ENCODE results near the gene ST7. TPM values are rescaled to one million over a fixed set of nuclear protein-coding genes. Genes with fewer than 3 reads are reported as not detected.

ST7 gene
- total RNA-seq, 3 donors from 2014 or later (not counting 1 experiment from before 2014, with no cell fraction given), result 9.8 to 15.7 (median 12.9) TPM

DNA sequence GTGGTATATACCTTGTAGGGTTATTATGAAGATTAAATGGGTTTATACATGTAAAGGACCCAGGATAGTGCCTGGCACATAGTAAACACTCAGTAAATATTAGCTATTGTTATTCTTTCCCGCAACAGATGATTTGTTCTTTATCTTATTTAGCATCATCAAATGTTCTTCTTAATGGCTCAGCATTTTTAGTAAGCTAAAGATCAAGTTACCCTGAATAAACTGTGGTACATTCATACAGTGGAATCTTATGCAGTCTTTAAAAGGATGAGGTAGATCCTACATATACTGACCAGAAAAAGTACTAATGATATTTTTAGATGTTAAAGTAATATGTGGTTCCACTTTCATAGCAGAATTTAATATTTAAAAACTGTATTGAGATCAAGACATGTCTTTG, 65.4 kb downstream of the ST7 start:
- intact Hi-C loops (cut with micrococcal nuclease), result no loop called here
- DNase-seq (no peak), ATAC-seq (no peak)
- H3K4me3 Mint-ChIP-seq, result no peak overlapping the region
- no peak overlapping the region for H3K27ac Mint-ChIP-seq
- H3K27me3 Mint-ChIP-seq (ENCODE audit: low read depth in 2 of 2), result no peaks in the 10 kb centered on the region
- no peaks in the 10 kb centered on the region for H3K4me1 ChIP-seq (ENCODE audit: control insufficient read depth, insufficient read depth, low read length)
- no peaks in the 10 kb centered on the region for H3K27me3 ChIP-seq (ENCODE audit: control insufficient read depth, insufficient read depth, low read length)
- no peaks in the 10 kb centered on the region for H3K9me3 ChIP-seq (ENCODE audit: control insufficient read depth, insufficient read depth, low read length)
- H3K4me1 Mint-ChIP-seq, result peaks cover 19% of the 10 kb centered on the region in 2 donors
- H3K9me3 Mint-ChIP-seq, result no peaks in the 10 kb centered on the region
- 100% methylated on average over 1 of the region's 1 CpG for WGBS (ENCODE audit: insufficient coverage)
- no peak overlapping the region for H3K27ac ChIP-seq (ENCODE audit: low read length)
- TF ChIP-seq, protein P1, sequence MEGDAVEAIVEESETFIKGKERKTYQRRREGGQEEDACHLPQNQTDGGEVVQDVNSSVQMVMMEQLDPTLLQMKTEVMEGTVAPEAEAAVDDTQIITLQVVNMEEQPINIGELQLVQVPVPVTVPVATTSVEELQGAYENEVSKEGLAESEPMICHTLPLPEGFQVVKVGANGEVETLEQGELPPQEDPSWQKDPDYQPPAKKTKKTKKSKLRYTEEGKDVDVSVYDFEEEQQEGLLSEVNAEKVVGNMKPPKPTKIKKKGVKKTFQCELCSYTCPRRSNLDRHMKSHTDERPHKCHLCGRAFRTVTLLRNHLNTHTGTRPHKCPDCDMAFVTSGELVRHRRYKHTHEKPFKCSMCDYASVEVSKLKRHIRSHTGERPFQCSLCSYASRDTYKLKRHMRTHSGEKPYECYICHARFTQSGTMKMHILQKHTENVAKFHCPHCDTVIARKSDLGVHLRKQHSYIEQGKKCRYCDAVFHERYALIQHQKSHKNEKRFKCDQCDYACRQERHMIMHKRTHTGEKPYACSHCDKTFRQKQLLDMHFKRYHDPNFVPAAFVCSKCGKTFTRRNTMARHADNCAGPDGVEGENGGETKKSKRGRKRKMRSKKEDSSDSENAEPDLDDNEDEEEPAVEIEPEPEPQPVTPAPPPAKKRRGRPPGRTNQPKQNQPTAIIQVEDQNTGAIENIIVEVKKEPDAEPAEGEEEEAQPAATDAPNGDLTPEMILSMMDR (IDR thresholded peaks at IDR 0.05), result no peak
- no peaks in the 10 kb centered on the region for H3K36me3 Mint-ChIP-seq
- H3K4me3 ChIP-seq (ENCODE audit: low read length), result no peak overlapping the region
- H3K36me3 ChIP-seq (ENCODE audit: control insufficient read depth, insufficient read depth, low read length), result no peaks in the 10 kb centered on the region

DNA sequence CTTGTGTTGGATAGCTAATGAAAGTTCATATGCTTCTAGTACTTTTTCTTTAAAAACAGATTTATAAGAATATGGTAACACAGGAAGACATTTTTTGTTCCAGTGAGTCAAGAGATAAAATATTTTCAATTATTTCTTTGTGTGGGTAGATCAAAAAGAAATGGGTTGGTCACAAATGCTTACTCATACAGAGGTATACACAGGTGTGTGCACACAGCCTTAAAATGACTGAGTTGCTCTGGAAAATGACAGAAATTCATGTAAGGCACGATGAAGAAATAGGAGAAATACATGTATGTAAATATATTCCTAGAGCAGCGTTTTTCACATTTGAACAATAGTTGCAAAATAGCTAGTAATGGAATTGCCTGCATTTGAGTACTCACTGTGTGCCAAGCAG, 66.0 kb downstream of the ST7 start:
- H3K4me3 Mint-ChIP-seq, result no peak overlapping the region
- Histone ChIP-seq H3K4me3 (ENCODE audit: low read length) (no peak overlapping the region), H3K27me3 (ENCODE audit: control insufficient read depth, insufficient read depth, low read length) (no peaks in the 10 kb centered on the region), H3K9me3 (ENCODE audit: control insufficient read depth, insufficient read depth, low read length) (no peaks in the 10 kb centered on the region), H3K36me3 (ENCODE audit: control insufficient read depth, insufficient read depth, low read length) (no peaks in the 10 kb centered on the region), H3K27ac (ENCODE audit: low read length) (no peak overlapping the region), H3K4me1 (ENCODE audit: control insufficient read depth, insufficient read depth, low read length) (no peaks in the 10 kb centered on the region)
- no peak for DNase-seq
- no peaks in the 10 kb centered on the region for H3K36me3 Mint-ChIP-seq
- TF ChIP-seq, protein P1 (IDR thresholded peaks at IDR 0.05), result no peak
- intact Hi-C loops (cut with micrococcal nuclease), result no loop called here
- no peaks in the 10 kb centered on the region for H3K27me3 Mint-ChIP-seq (ENCODE audit: low read depth in 2 of 2)
- 91% methylated on average over 2 of the region's 2 CpGs for WGBS (ENCODE audit: insufficient coverage)
- H3K27ac Mint-ChIP-seq, result no peak overlapping the region
- H3K4me1 Mint-ChIP-seq, result peaks cover 19% of the 10 kb centered on the region in 2 donors
- no peaks in the 10 kb centered on the region for H3K9me3 Mint-ChIP-seq
- ATAC-seq, result no peak

DNA sequence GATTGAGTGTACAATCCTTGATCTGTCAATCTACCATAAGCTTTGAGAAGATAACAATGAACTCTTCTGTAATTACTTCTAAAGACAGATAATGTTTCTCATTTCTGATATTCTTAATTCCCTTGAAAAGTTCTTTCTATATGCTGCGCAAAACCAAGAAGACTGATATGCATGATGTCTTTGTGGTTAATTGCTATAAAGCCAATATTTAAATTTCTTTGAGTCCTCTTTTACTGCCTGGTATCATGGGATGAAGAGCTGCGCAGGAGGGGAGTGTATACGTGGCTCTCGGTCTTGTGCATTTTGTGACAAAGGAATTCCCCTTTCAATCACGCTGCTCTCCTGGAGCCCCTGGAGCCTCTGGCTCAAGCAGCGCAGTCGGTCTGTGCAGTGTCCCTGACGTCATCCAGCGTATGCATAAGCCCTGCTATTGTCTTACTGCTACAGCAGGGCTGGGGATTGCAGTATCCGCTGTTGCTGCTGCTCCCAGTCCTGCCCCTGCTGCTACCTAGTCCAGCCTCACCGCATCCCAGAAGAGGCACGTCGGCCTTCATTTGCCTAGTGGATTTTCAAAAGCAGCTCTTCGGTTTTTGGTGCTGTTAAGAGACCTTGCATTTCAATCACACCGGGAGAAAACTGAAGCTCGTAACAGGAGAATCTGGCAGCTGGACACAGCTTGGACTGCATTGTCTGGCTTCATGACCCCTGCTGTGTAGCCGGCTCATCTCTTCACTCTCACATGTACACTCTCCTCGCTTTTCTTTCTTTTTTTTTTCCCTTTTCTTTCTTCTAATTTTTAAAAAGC, 66.7 kb downstream of the ST7 start:
- Mint-ChIP-seq H3K27ac (no peak overlapping the region), H3K9me3 (no peaks in the 10 kb centered on the region), H3K27me3 (ENCODE audit: low read depth in 2 of 2) (no peaks in the 10 kb centered on the region), H3K4me3 (no peak overlapping the region), H3K4me1 (peaks cover 19% of the 10 kb centered on the region in 2 donors), H3K36me3 (no peaks in the 10 kb centered on the region)
- no peak overlapping the region for H3K27ac ChIP-seq (ENCODE audit: low read length)
- no peaks in the 10 kb centered on the region for H3K9me3 ChIP-seq (ENCODE audit: control insufficient read depth, insufficient read depth, low read length)
- H3K4me1 ChIP-seq (ENCODE audit: control insufficient read depth, insufficient read depth, low read length), result no peaks in the 10 kb centered on the region
- no peaks in the 10 kb centered on the region for H3K36me3 ChIP-seq (ENCODE audit: control insufficient read depth, insufficient read depth, low read length)
- TF ChIP-seq, protein P1 (IDR thresholded peaks at IDR 0.05), result no peak
- intact Hi-C loops (cut with micrococcal nuclease), result no loop called here
- DNase-seq (no peak), ATAC-seq (no peak)
- WGBS (ENCODE audit: insufficient coverage), result 94% methylated on average over 18 of the region's 18 CpGs
- H3K4me3 ChIP-seq (ENCODE audit: low read length), result no peak overlapping the region
- no peaks in the 10 kb centered on the region for H3K27me3 ChIP-seq (ENCODE audit: control insufficient read depth, insufficient read depth, low read length)

DNA sequence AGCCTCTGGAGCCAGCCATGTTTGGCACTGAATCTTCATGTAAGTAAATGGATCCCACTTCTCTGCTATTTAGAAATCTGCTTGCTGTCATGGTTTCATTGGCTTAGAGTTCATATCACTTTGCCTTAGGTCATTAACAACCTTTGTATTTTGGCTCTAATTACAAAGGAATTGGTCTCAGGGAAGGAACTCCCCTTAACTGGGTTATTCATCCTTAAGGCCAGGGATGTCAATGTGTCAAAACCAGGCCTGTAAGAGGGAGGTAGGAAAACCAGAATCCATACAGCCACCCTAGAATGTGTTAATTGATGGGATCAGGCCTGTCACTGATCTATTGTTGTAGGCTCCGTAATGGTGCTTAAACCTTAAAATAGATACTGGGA, 67.3 kb downstream of the ST7 start:
- Histone ChIP-seq H3K9me3 (ENCODE audit: control insufficient read depth, insufficient read depth, low read length) (no peaks in the 10 kb centered on the region), H3K27me3 (ENCODE audit: control insufficient read depth, insufficient read depth, low read length) (no peaks in the 10 kb centered on the region), H3K4me1 (ENCODE audit: control insufficient read depth, insufficient read depth, low read length) (no peaks in the 10 kb centered on the region), H3K4me3 (ENCODE audit: low read length) (no peak overlapping the region), H3K36me3 (ENCODE audit: control insufficient read depth, insufficient read depth, low read length) (no peaks in the 10 kb centered on the region), H3K27ac (ENCODE audit: low read length) (no peak overlapping the region)
- no peak for ATAC-seq
- no peak for DNase-seq
- Mint-ChIP-seq H3K4me1 (peaks cover 19% of the 10 kb centered on the region in 2 donors), H3K27me3 (ENCODE audit: low read depth in 2 of 2) (no peaks in the 10 kb centered on the region), H3K4me3 (no peak overlapping the region), H3K9me3 (no peaks in the 10 kb centered on the region), H3K27ac (no peak overlapping the region), H3K36me3 (no peaks in the 10 kb centered on the region)
- intact Hi-C loops (cut with micrococcal nuclease), result no loop called here
- WGBS (ENCODE audit: insufficient coverage), result 80% methylated on average over 1 of the region's 1 CpG
- TF ChIP-seq, protein P1 (IDR thresholded peaks at IDR 0.05), result no peak

Data from natural killer cell (primary cell).